Left lung (tissue), 10 donors: Measurements from ENCODE around the gene ECPAS. TPM values are rescaled to one million over a fixed set of nuclear protein-coding genes. Genes with fewer than 3 reads are reported as not detected.
"Not testable (repeated sequence)": the region's sequence is repeated elsewhere in the genome, so short reads cannot be mapped to it uniquely, and the experiment has no call there.

Source experiments
- ATAC-seq: fragments of 200-7000 bp; cut with Tn5 transposase; one replicate; pipeline ENCODE4 v1.9.1; 2020; ENCODE audit warnings: moderate library complexity
- DNase-seq, 4 donors: peaks; one replicate each; pipeline ENCODE4 v3.0.0-alpha.2; 2013 to 2020
- H3K27ac ChIP-seq, 2 donors: fragments of 200-600 bp; sonication (generic) in 1 of 2; one replicate each; pipeline versions ENCODE4 v1.5.0 to v1.8.0; 2020 to 2021
- H3K27me3 ChIP-seq, 2 donors: fragments of 200-600 bp; sonication (generic) in 1 of 2; one replicate each; pipeline versions ENCODE4 v1.5.0 to v1.8.0; 2020 to 2021
- H3K36me3 ChIP-seq, 2 donors: fragments of 200-600 bp; sonication (generic) in 1 of 2; one replicate each; pipeline versions ENCODE4 v1.5.0 to v1.8.0; 2020 to 2021
- H3K4me1 ChIP-seq, 2 donors: fragments of 200-600 bp; one replicate each; pipeline ENCODE4 v1.8.0; 2021
- H3K4me3 ChIP-seq, 2 donors: fragments of 200-600 bp; sonication (generic) in 1 of 2; one replicate each; pipeline versions ENCODE4 v1.5.0 to v1.8.0; 2020 to 2021; ENCODE audit warnings: mild to moderate bottlenecking in 1 of 2
- H3K9me3 ChIP-seq, 2 donors: fragments of 200-600 bp; sonication (generic) in 1 of 2; one replicate each; pipeline versions ENCODE4 v1.5.0 to v1.8.0; 2020 to 2021
- intact Hi-C, 2 donors: fragments of 100-400 bp; cut with DNase I; formaldehyde crosslinking; loops; one replicate each; pipeline versions ENCODE4 v1.11.2 to v1.14.2; 2022
- polyA plus RNA-seq, 6 donors: library from polyadenylated mRNA; unstranded; fragments of 120-200 nt; gene quantifications; one replicate each; pipeline ENCODE4 v1.2.1, GENCODE V29; 2013; ENCODE audit not compliant: insufficient read length in 6 of 6
- total RNA-seq, 2 donors: library from RNA; stranded (reverse); fragmentation: NEBNext Ultra II Directional; extraction: Animal tissue kit (Norgen Biotek cat#: 25700); gene quantifications; one replicate each; pipeline ENCODE4 v1.2.1, GENCODE V29; 2021
- TF ChIP-seq, protein P1 (sequence below), 2 donors: fragments of 200-600 bp; sonication (generic) in 1 of 2; IDR thresholded peaks; one replicate each; pipeline versions ENCODE4 v1.5.0 to v1.8.0; 2021; ENCODE audit warnings: antibody characterized with exemption in 2 of 2
- donor health status: DM: no; HTN: yes; CAD: no.
- donor health status: DM: no; HTN: no; CAD: no.

ECPAS gene
- total and polyA plus RNA-seq, 8 donors = 77.4 to 102 (median 87.8) TPM

DNA sequence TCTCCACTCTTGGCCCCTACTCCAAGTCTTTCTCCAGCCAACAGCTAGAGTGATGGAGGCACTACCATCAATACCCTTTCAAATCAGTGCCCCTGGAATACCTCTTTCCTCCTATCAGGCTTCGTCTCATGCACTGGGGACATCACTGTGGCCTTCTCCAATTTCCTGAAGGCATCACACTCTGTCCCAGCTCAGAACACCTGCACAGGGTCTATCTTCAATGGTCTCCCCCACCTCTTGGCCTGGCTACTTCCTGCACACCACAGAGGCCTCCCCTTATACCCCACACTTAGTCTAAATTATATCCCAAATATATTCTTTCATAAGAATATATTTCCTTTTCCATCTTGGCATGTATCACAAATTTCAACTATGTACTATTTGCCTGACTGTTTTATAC lies 34.5 kb downstream of the ECPAS start:
- no peak overlapping the region for H3K27ac ChIP-seq

GRCh38 chr9:111445799-111446198 lies 38.4 kb downstream of the ECPAS start:
- intact Hi-C loops, H3K27ac ChIP-seq, DNase-seq, ATAC-seq, H3K9me3 ChIP-seq, H3K4me3 ChIP-seq, H3K27me3 ChIP-seq, H3K4me1 ChIP-seq: not testable (repeated sequence)
- peaks cover 0 to 61% of the 10 kb centered on the region in 2 donors for H3K36me3 ChIP-seq

More for the DNA sequence above, 34.5 kb downstream of the ECPAS start:
- no peak for ATAC-seq
- intact Hi-C loops = no loop called here
- Histone ChIP-seq H3K4me1 (peaks cover 0 to 7% of the 10 kb centered on the region in 2 donors), H3K9me3 (no peaks in the 10 kb centered on the region), H3K27me3 (no peaks in the 10 kb centered on the region), H3K36me3 (peaks cover 0 to 31% of the 10 kb centered on the region in 2 donors), H3K4me3 (no peak overlapping the region)
- DNase-seq = no peak
- TF ChIP-seq, protein P1, sequence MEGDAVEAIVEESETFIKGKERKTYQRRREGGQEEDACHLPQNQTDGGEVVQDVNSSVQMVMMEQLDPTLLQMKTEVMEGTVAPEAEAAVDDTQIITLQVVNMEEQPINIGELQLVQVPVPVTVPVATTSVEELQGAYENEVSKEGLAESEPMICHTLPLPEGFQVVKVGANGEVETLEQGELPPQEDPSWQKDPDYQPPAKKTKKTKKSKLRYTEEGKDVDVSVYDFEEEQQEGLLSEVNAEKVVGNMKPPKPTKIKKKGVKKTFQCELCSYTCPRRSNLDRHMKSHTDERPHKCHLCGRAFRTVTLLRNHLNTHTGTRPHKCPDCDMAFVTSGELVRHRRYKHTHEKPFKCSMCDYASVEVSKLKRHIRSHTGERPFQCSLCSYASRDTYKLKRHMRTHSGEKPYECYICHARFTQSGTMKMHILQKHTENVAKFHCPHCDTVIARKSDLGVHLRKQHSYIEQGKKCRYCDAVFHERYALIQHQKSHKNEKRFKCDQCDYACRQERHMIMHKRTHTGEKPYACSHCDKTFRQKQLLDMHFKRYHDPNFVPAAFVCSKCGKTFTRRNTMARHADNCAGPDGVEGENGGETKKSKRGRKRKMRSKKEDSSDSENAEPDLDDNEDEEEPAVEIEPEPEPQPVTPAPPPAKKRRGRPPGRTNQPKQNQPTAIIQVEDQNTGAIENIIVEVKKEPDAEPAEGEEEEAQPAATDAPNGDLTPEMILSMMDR (IDR thresholded peaks at IDR 0.05) = no peak

DNA sequence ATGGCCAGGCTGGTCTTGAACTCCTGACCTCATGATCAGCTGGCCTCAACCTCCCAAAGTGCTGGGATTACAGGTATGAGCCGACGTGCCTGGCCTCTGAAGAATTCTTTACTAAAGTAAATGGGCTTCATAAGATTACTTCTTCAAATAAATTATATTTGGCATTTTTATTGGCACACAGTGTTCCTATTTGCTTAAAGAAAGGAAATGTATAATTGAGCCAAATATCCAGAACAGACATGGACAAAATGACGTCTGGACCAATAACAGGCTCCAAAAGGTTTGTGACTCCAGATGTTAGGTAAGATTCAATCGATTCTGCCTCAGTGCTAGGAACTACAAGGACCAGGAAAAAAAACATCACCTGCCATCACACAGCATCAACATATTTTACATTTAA lies 40.7 kb downstream of the ECPAS start:
- H3K4me1 ChIP-seq = no peaks in the 10 kb centered on the region
- H3K9me3 ChIP-seq = no peaks in the 10 kb centered on the region
- H3K27ac ChIP-seq = no peak overlapping the region
- TF ChIP-seq, protein P1 (IDR thresholded peaks at IDR 0.05) = no peak
- intact Hi-C loops = no loop called here
- H3K4me3 ChIP-seq = no peak overlapping the region
- H3K36me3 ChIP-seq = peaks cover 0 to 68% of the 10 kb centered on the region in 2 donors
- DNase-seq (no peak), ATAC-seq (no peak)
- H3K27me3 ChIP-seq = no peaks in the 10 kb centered on the region

GRCh38 chr9:111442360-111443027 lies 41.7 kb downstream of the ECPAS start:
- TF ChIP-seq, protein P1 (IDR thresholded peaks at IDR 0.05) = no peak
- no peaks in the 10 kb centered on the region for H3K9me3 ChIP-seq
- no peaks in the 10 kb centered on the region for H3K27me3 ChIP-seq
- H3K36me3 ChIP-seq = peaks cover 0 to 73% of the 10 kb centered on the region in 2 donors
- no peak overlapping the region for H3K4me3 ChIP-seq
- DNase-seq = no peak
- ATAC-seq = no peak
- intact Hi-C loops = no loop called here
- H3K4me1 ChIP-seq = no peaks in the 10 kb centered on the region
- no peak overlapping the region for H3K27ac ChIP-seq

DNA sequence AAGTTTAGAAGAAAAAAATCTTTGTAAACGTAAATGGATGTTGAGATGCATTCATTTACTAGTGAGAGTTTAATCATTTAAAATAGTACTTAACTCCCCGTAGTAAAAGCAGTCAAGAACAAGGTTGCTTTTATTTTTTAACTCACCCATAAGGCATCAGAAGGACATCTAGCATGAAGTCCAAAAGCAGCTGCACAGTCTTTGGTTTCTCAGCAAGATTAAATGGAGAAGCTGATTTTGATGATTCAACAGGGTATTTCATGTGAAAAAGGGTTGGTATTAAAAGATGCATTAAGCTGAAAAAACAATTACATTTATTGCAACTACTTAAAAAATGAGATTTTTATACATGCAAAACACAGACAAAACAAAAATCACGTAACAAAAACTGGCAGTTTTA lies 44.0 kb downstream of the ECPAS start:
- TF ChIP-seq, protein P1 (IDR thresholded peaks at IDR 0.05) = no peak
- H3K27me3 ChIP-seq = no peaks in the 10 kb centered on the region
- DNase-seq = no peak
- ATAC-seq = no peak
- peaks cover 0 to 80% of the 10 kb centered on the region in 2 donors for H3K36me3 ChIP-seq
- no peaks in the 10 kb centered on the region for H3K4me1 ChIP-seq
- no peak overlapping the region for H3K27ac ChIP-seq
- H3K9me3 ChIP-seq = no peaks in the 10 kb centered on the region
- no peak overlapping the region for H3K4me3 ChIP-seq
- intact Hi-C loops = no loop called here
